CD4-positive, alpha-beta T cell treated with Interleukin-15 for 4 hours (primary cell): Measurements from ENCODE around the gene SPATA21.

Experiments
- DNase-seq: peaks from one replicate; pipeline ENCODE4 v3.0.0-alpha.2; 2020; ENCODE audit warnings: low spot score

The SPATA21 gene

GRCh38 chr1:16451841-16452528 lies 14.8 kb upstream of the SPATA21 start:
- no peak for DNase-seq

GRCh38 chr1:16450863-16451481 lies 13.7 kb upstream of the SPATA21 start:
- no peak for DNase-seq

GRCh38 chr1:16449666-16450065 lies 12.4 kb upstream of the SPATA21 start:
- no peak for DNase-seq

GRCh38 chr1:16449065-16449464 lies 11.8 kb upstream of the SPATA21 start:
- no peak for DNase-seq

GRCh38 chr1:16447641-16448040 lies 10.4 kb upstream of the SPATA21 start:
- no peak for DNase-seq

GRCh38 chr1:16446116-16446515 lies 8.9 kb upstream of the SPATA21 start:
- DNase-seq: no peak

GRCh38 chr1:16445052-16445451 lies 7.8 kb upstream of the SPATA21 start:
- no peak for DNase-seq

- no peak for DNase-seq
Observed at GRCh38 chr1:16443975-16444770, 6.9 kb upstream of the SPATA21 start.

GRCh38 chr1:16442941-16443340 lies 5.7 kb upstream of the SPATA21 start:
- DNase-seq: no peak

GRCh38 chr1:16442265-16442664 lies 5.0 kb upstream of the SPATA21 start:
- DNase-seq: peak; percentile 14

- no peak for DNase-seq
Observed at GRCh38 chr1:16441282-16441665, 4.0 kb upstream of the SPATA21 start.

GRCh38 chr1:16440470-16441281 lies 3.5 kb upstream of the SPATA21 start, which contains the start of gene NECAP2:
Gene NECAP2, plus strand, starts transcription at chr1:16440724. Its CDS starts 38 bp downstream, at chr1:16440762.
- peak; percentile 93 for DNase-seq

- DNase-seq: no peak
Observed at GRCh38 chr1:16440131-16440469, 2.9 kb upstream of the SPATA21 start.

- DNase-seq: no peak
Observed at GRCh38 chr1:16438924-16439323, 1.7 kb upstream of the SPATA21 start.

GRCh38 chr1:16438516-16438915 lies 1.3 kb upstream of the SPATA21 start:
- DNase-seq: no peak

- DNase-seq: no peak
Observed at GRCh38 chr1:16434501-16434900, 2.7 kb downstream of the SPATA21 start.

GRCh38 chr1:16434007-16434406 lies 3.2 kb downstream of the SPATA21 start:
- no peak for DNase-seq

- DNase-seq: no peak
Observed at GRCh38 chr1:16433030-16433429, 4.2 kb downstream of the SPATA21 start.

- DNase-seq: no peak
Observed at GRCh38 chr1:16430606-16431005, 6.6 kb downstream of the SPATA21 start.

GRCh38 chr1:16425125-16426025 lies 11.8 kb downstream of the SPATA21 start:
- DNase-seq: no peak

GRCh38 chr1:16422041-16422440 lies 15.2 kb downstream of the SPATA21 start:
- no peak for DNase-seq
